Ovary (tissue), 3 donors: ENCODE results near the gene ZFPL1.

Source experiments
- EP300 ChIP-seq: sonication (generic); formaldehyde crosslinking; IDR thresholded peaks from one replicate; pipeline ENCODE4 v1.6.1; 2017; ENCODE audit warnings: antibody characterized with exemption
- POLR2A ChIP-seq: fragments of 450-650 bp; IDR thresholded peaks from one replicate; pipeline ENCODE4 v1.6.1; 2017; ENCODE audit warnings: antibody characterized with exemption, mild to moderate bottlenecking, moderate library complexity
- TF ChIP-seq, protein P1 (sequence below), 3 donors: fragments of 450-650 bp in 2 of 3; fragments of 200-600 bp in 1 of 3; IDR thresholded peaks; one replicate each; pipeline versions ENCODE4 v1.5.1 to v1.8.0; 2016 to 2022; ENCODE audit warnings: antibody characterized with exemption in 3 of 3, mild to moderate bottlenecking in 1 of 3
- donor health status: DM: no; HTN: no; CAD: no.

DNA sequence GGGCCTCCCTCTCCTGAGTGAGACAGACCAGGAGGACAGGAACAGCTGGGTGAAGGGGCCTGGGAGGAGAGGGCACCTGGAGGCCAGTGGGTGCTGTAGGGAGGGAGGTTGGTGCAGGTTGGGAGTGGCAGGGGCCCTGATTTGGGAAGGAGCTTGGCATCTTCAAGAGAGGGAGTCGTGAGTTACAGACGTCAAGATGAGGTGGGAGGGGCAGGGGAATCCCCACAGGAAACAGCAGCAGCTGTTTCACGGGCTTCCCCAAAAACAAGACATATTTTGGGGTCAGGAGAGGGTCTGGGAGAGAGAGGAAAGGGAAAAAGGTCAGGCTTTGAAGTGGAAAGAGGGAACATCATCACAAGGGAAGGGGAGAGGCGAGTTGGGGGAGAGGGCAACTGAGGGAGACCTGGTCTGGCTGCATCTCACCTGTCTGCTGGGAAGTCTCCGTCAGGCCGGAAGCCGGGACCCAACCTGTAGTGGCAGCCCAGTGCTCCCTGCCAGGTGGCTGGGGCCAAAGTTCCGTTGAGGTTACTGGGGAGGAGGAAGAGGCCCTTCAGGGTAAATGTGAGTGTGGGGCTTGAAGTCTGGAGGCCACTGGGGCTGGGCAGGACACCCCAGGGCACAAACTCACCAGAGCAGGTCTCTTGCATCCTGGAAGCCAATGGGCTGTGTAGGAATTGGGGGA lies 30.1 kb upstream of the ZFPL1 start:
- TF ChIP-seq, protein P1, sequence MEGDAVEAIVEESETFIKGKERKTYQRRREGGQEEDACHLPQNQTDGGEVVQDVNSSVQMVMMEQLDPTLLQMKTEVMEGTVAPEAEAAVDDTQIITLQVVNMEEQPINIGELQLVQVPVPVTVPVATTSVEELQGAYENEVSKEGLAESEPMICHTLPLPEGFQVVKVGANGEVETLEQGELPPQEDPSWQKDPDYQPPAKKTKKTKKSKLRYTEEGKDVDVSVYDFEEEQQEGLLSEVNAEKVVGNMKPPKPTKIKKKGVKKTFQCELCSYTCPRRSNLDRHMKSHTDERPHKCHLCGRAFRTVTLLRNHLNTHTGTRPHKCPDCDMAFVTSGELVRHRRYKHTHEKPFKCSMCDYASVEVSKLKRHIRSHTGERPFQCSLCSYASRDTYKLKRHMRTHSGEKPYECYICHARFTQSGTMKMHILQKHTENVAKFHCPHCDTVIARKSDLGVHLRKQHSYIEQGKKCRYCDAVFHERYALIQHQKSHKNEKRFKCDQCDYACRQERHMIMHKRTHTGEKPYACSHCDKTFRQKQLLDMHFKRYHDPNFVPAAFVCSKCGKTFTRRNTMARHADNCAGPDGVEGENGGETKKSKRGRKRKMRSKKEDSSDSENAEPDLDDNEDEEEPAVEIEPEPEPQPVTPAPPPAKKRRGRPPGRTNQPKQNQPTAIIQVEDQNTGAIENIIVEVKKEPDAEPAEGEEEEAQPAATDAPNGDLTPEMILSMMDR (IDR thresholded peaks at IDR 0.05), result no peak
- TF ChIP-seq POLR2A, result no peak
- no peak for TF ChIP-seq EP300
